Stimulated activated naive B cell treated with anti-CD40 and anti-IgM and Interleukin-4, amounts not matched to agents 10 μg/mL and 1 μg/mL and 100 μg/mL, for 72 hours (primary cell): ENCODE data around the gene CCDC158.
"Not testable (repeated sequence)": the region's sequence is repeated elsewhere in the genome, so short reads cannot be mapped to it uniquely, and the experiment has no call there.

ENCODE experiments used
- ATAC-seq, 2 donors: fragments of 150-1000 bp; cut with Tn5 transposase; replicated peaks; 2 replicates each; pipeline ENCODE4 v1.10.0; 2021; ENCODE audit warnings: moderate library complexity in 1 of 2
- DNase-seq: peaks from one replicate; pipeline ENCODE4 v3.0.0; 2021
- H3K27ac Mint-ChIP-seq: one replicate; pipeline ENCODE4 v1.8.0; 2022; ENCODE audit warnings: mild to moderate bottlenecking, mixed read lengths
- H3K27me3 Mint-ChIP-seq, 2 donors: one replicate each; pipeline ENCODE4 v1.8.0; 2022; ENCODE audit warnings: mixed read lengths in 2 of 2
- H3K36me3 Mint-ChIP-seq, 2 donors: one replicate each; pipeline ENCODE4 v1.8.0; 2022; ENCODE audit warnings: mixed read lengths in 2 of 2, mild to moderate bottlenecking in 1 of 2
- H3K4me1 Mint-ChIP-seq, 2 donors: one replicate each; pipeline ENCODE4 v1.8.0; 2022; ENCODE audit warnings: mixed read lengths in 2 of 2, mild to moderate bottlenecking in 1 of 2
- H3K4me3 Mint-ChIP-seq, 2 donors: one replicate each; pipeline ENCODE4 v1.8.0; 2022; ENCODE audit warnings: mild to moderate bottlenecking in 2 of 2, mixed read lengths in 2 of 2, moderate library complexity in 1 of 2
- H3K9me3 Mint-ChIP-seq, 2 donors: one replicate each; pipeline ENCODE4 v1.8.0; 2022; ENCODE audit warnings: mixed read lengths in 2 of 2, mild to moderate bottlenecking in 1 of 2

Gene CCDC158

GRCh38 chr4:76420762-76421581 lies at the start of gene CCDC158:
Gene CCDC158, minus strand, starts transcription at chr4:76421141. Its CDS starts 17,934 bp downstream, at chr4:76403207.
- Mint-ChIP-seq H3K4me3 (peak within 1 kb of the TSS; percentile 60 to 75), H3K27ac (no peak within 1 kb of the TSS), H3K4me1 (peaks cover 7 to 17% of the 10 kb centered on the region in 2 donors), H3K27me3 (peaks cover 35 to 43% of the 10 kb centered on the region in 2 donors), H3K36me3 (peaks cover 3% of the 10 kb centered on the region in 2 donors), H3K9me3 (no peaks in the 10 kb centered on the region)
- ATAC-seq = peak; percentile 69 to 76
- no peak for DNase-seq

GRCh38 chr4:76470532-76470931 lies 49.6 kb upstream of the CCDC158 start:
- Mint-ChIP-seq H3K27me3 (peaks cover 0 to 10% of the 10 kb centered on the region in 2 donors), H3K4me1 (no peaks in the 10 kb centered on the region), H3K9me3 (no peaks in the 10 kb centered on the region), H3K27ac (no peak overlapping the region), H3K4me3 (no peak overlapping the region), H3K36me3 (no peaks in the 10 kb centered on the region)
- ATAC-seq (no peak), DNase-seq (no peak)

GRCh38 chr4:76470064-76470463 lies 49.1 kb upstream of the CCDC158 start:
- Mint-ChIP-seq H3K9me3 (no peaks in the 10 kb centered on the region), H3K27me3 (peaks cover 0 to 10% of the 10 kb centered on the region in 2 donors), H3K4me1 (no peaks in the 10 kb centered on the region), H3K27ac (no peak overlapping the region), H3K36me3 (no peaks in the 10 kb centered on the region), H3K4me3 (no peak overlapping the region)
- DNase-seq = no peak
- ATAC-seq = no peak

GRCh38 chr4:76463568-76463967 lies 42.6 kb upstream of the CCDC158 start:
- H3K36me3 Mint-ChIP-seq = no peaks in the 10 kb centered on the region
- no peak overlapping the region for H3K4me3 Mint-ChIP-seq
- no peaks in the 10 kb centered on the region for H3K4me1 Mint-ChIP-seq

GRCh38 chr4:76459291-76459723 lies 38.4 kb upstream of the CCDC158 start:
- no peaks in the 10 kb centered on the region for H3K36me3 Mint-ChIP-seq
- H3K4me3 Mint-ChIP-seq = no peak overlapping the region
- H3K9me3 Mint-ChIP-seq = peaks cover 11 to 15% of the 10 kb centered on the region in 2 donors
- DNase-seq = no peak
- no peaks in the 10 kb centered on the region for H3K4me1 Mint-ChIP-seq
- H3K27ac Mint-ChIP-seq = no peak overlapping the region
- peaks cover 0 to 3% of the 10 kb centered on the region in 2 donors for H3K27me3 Mint-ChIP-seq
- no peak for ATAC-seq

More at GRCh38 chr4:76463568-76463967, 42.6 kb upstream of the CCDC158 start:
- DNase-seq = no peak
- Mint-ChIP-seq H3K9me3 (peaks cover 15 to 16% of the 10 kb centered on the region in 2 donors), H3K27me3 (peaks cover 0 to 7% of the 10 kb centered on the region in 2 donors), H3K27ac (no peak overlapping the region)
- ATAC-seq = no peak

- peaks cover 1 to 3% of the 10 kb centered on the region in 2 donors for H3K27me3 Mint-ChIP-seq
- no peak for DNase-seq
Observed at GRCh38 chr4:76458825-76459224, 37.9 kb upstream of the CCDC158 start.

GRCh38 chr4:76458297-76458696 lies 37.4 kb upstream of the CCDC158 start:
- H3K27me3 Mint-ChIP-seq = peaks cover 3 to 6% of the 10 kb centered on the region in 2 donors
- no peak overlapping the region for H3K4me3 Mint-ChIP-seq
- H3K27ac Mint-ChIP-seq = no peak overlapping the region
- no peaks in the 10 kb centered on the region for H3K4me1 Mint-ChIP-seq
- DNase-seq (no peak), ATAC-seq (no peak)
- peaks cover 7 to 8% of the 10 kb centered on the region in 2 donors for H3K9me3 Mint-ChIP-seq
- no peaks in the 10 kb centered on the region for H3K36me3 Mint-ChIP-seq

More at GRCh38 chr4:76458825-76459224, 37.9 kb upstream of the CCDC158 start:
- no peak for ATAC-seq
- Mint-ChIP-seq H3K4me3 (no peak overlapping the region), H3K4me1 (no peaks in the 10 kb centered on the region), H3K9me3 (peaks cover 9 to 10% of the 10 kb centered on the region in 2 donors), H3K27ac (no peak overlapping the region), H3K36me3 (no peaks in the 10 kb centered on the region)

- Mint-ChIP-seq H3K4me3 (no peak overlapping the region), H3K27me3 (peaks cover 3 to 6% of the 10 kb centered on the region in 2 donors), H3K36me3 (no peaks in the 10 kb centered on the region), H3K9me3 (peaks cover 3 to 4% of the 10 kb centered on the region in 2 donors), H3K4me1 (no peaks in the 10 kb centered on the region), H3K27ac (no peak overlapping the region)
- ATAC-seq (no peak), DNase-seq (no peak)
Observed at GRCh38 chr4:76457885-76458284, 36.9 kb upstream of the CCDC158 start.

- peaks cover 6 to 15% of the 10 kb centered on the region in 2 donors for H3K27me3 Mint-ChIP-seq
- not testable (repeated sequence) for H3K36me3 Mint-ChIP-seq, H3K4me1 Mint-ChIP-seq, DNase-seq, H3K27ac Mint-ChIP-seq, H3K9me3 Mint-ChIP-seq, H3K4me3 Mint-ChIP-seq, ATAC-seq
Observed at GRCh38 chr4:76454073-76454472, 33.1 kb upstream of the CCDC158 start.

GRCh38 chr4:76453232-76453631 lies 32.3 kb upstream of the CCDC158 start:
- Mint-ChIP-seq H3K27me3 (peaks cover 6 to 15% of the 10 kb centered on the region in 2 donors), H3K4me1 (peaks cover 2 to 9% of the 10 kb centered on the region in 2 donors), H3K9me3 (no peaks in the 10 kb centered on the region), H3K27ac (no peak overlapping the region), H3K36me3 (no peaks in the 10 kb centered on the region), H3K4me3 (no peak overlapping the region)
- ATAC-seq (no peak), DNase-seq (no peak)

- Mint-ChIP-seq H3K27ac (no peak overlapping the region), H3K4me1 (peaks cover 2 to 9% of the 10 kb centered on the region in 2 donors), H3K9me3 (no peaks in the 10 kb centered on the region), H3K4me3 (no peak overlapping the region), H3K36me3 (no peaks in the 10 kb centered on the region), H3K27me3 (peaks cover 6 to 12% of the 10 kb centered on the region in 2 donors)
- no peak for DNase-seq
- ATAC-seq = no peak
Observed at GRCh38 chr4:76449833-76450232, 28.9 kb upstream of the CCDC158 start.

GRCh38 chr4:76449362-76449767 lies 28.4 kb upstream of the CCDC158 start:
- no peak overlapping the region for H3K4me3 Mint-ChIP-seq
- ATAC-seq (no peak), DNase-seq (no peak)
- no peaks in the 10 kb centered on the region for H3K36me3 Mint-ChIP-seq
- no peaks in the 10 kb centered on the region for H3K9me3 Mint-ChIP-seq
- H3K27ac Mint-ChIP-seq = no peak overlapping the region
- H3K4me1 Mint-ChIP-seq = peaks cover 2 to 9% of the 10 kb centered on the region in 2 donors
- peaks cover 6 to 12% of the 10 kb centered on the region in 2 donors for H3K27me3 Mint-ChIP-seq

GRCh38 chr4:76448211-76448610 lies 27.3 kb upstream of the CCDC158 start:
- no peak overlapping the region for H3K27ac Mint-ChIP-seq
- no peaks in the 10 kb centered on the region for H3K9me3 Mint-ChIP-seq
- peaks cover 0 to 12% of the 10 kb centered on the region in 2 donors for H3K27me3 Mint-ChIP-seq

GRCh38 chr4:76447393-76447851 lies 26.5 kb upstream of the CCDC158 start:
- ATAC-seq (no peak), DNase-seq (no peak)
- no peak overlapping the region for H3K27ac Mint-ChIP-seq
- H3K27me3 Mint-ChIP-seq = peaks cover 0 to 12% of the 10 kb centered on the region in 2 donors
- peaks cover 2 to 9% of the 10 kb centered on the region in 2 donors for H3K4me1 Mint-ChIP-seq
- no peak overlapping the region for H3K4me3 Mint-ChIP-seq
- no peaks in the 10 kb centered on the region for H3K9me3 Mint-ChIP-seq
- no peaks in the 10 kb centered on the region for H3K36me3 Mint-ChIP-seq

More at GRCh38 chr4:76448211-76448610, 27.3 kb upstream of the CCDC158 start:
- DNase-seq (no peak), ATAC-seq (no peak)
- Mint-ChIP-seq H3K4me3 (no peak overlapping the region), H3K4me1 (peaks cover 2 to 9% of the 10 kb centered on the region in 2 donors), H3K36me3 (no peaks in the 10 kb centered on the region)

GRCh38 chr4:76445911-76446310 lies 25.0 kb upstream of the CCDC158 start:
- ATAC-seq = no peak
- no peak overlapping the region for H3K27ac Mint-ChIP-seq
- peaks cover 0 to 8% of the 10 kb centered on the region in 2 donors for H3K27me3 Mint-ChIP-seq

More at GRCh38 chr4:76445911-76446310, 25.0 kb upstream of the CCDC158 start:
- no peak for DNase-seq
- Mint-ChIP-seq H3K36me3 (no peaks in the 10 kb centered on the region), H3K9me3 (no peaks in the 10 kb centered on the region), H3K4me1 (peaks cover 2 to 9% of the 10 kb centered on the region in 2 donors), H3K4me3 (no peak overlapping the region)
